Stimulated activated CD4-positive, alpha-beta T cell treated with anti-CD3 and anti-CD28 coated beads, Interleukin-4, amount 100 ng/mL, for 48 hours (primary cell): ENCODE data around the gene SEPTIN8.

Experiments used
- DNase-seq, 2 donors: peaks; one replicate each; pipeline ENCODE4 v3.0.0-alpha.2; 2020; ENCODE audit warnings: low read depth in 2 of 2

The SEPTIN8 gene

GRCh38 chr5:132750471-132751230 is 26.4 kb downstream of the SEPTIN8 start:
- no peak for DNase-seq

- DNase-seq: no peak
These were observed 27.5 kb downstream of the SEPTIN8 start for GRCh38 chr5:132749506-132749905.

- DNase-seq: no peak
These were observed 28.5 kb downstream of the SEPTIN8 start for GRCh38 chr5:132748522-132749000.

- DNase-seq: peak; percentile 18 to 24
These were observed 29.2 kb downstream of the SEPTIN8 start for GRCh38 chr5:132747616-132748440.

GRCh38 chr5:132746954-132747615 is 30.0 kb downstream of the SEPTIN8 start, which contains the start of gene CCNI2:
Gene CCNI2 (plus strand): TSS chr5:132747426. CDS start chr5:132747496, 70 bp downstream.
- DNase-seq: peak; percentile 40 to 49

- no peak for DNase-seq
These were observed 30.5 kb downstream of the SEPTIN8 start for GRCh38 chr5:132746592-132746953.

- no peak for DNase-seq
These were observed 32.4 kb downstream of the SEPTIN8 start for GRCh38 chr5:132744659-132745058.

- no peak for DNase-seq
These were observed 34.4 kb downstream of the SEPTIN8 start for GRCh38 chr5:132742626-132743025.

GRCh38 chr5:132742158-132742557 is 34.9 kb downstream of the SEPTIN8 start:
- DNase-seq: no peak

GRCh38 chr5:132739232-132739631 is 37.8 kb downstream of the SEPTIN8 start:
- no peak for DNase-seq

- no peak for DNase-seq
These were observed 38.9 kb downstream of the SEPTIN8 start for GRCh38 chr5:132737982-132738681.

GRCh38 chr5:132736853-132737833 is 39.9 kb downstream of the SEPTIN8 start, which contains the start of gene KIF3A:
Gene KIF3A (minus strand): TSS chr5:132737546. CDS start chr5:132737419, 127 bp downstream.
- DNase-seq: peak; percentile 98 to 99

- DNase-seq: no peak
These were observed 42.4 kb downstream of the SEPTIN8 start for GRCh38 chr5:132734687-132735086.

GRCh38 chr5:132733499-132734148 is 43.4 kb downstream of the SEPTIN8 start:
- DNase-seq: no peak

GRCh38 chr5:132729896-132730295 is 47.1 kb downstream of the SEPTIN8 start:
- no peak for DNase-seq

- no peak for DNase-seq
These were observed 51.3 kb downstream of the SEPTIN8 start for GRCh38 chr5:132725745-132726144.

- DNase-seq: no peak
These were observed 58.3 kb downstream of the SEPTIN8 start for GRCh38 chr5:132718544-132719312.

GRCh38 chr5:132714456-132715307 is 62.4 kb downstream of the SEPTIN8 start:
- no peak for DNase-seq
